ENCODE measurements around the gene KCTD3. TPM values are rescaled to one million over a fixed set of nuclear protein-coding genes. Genes with fewer than 3 reads are reported as not detected.

Gene KCTD3
- total RNA-seq, 1 experiment from 2014 or later, result 27.1 TPM

DNA sequence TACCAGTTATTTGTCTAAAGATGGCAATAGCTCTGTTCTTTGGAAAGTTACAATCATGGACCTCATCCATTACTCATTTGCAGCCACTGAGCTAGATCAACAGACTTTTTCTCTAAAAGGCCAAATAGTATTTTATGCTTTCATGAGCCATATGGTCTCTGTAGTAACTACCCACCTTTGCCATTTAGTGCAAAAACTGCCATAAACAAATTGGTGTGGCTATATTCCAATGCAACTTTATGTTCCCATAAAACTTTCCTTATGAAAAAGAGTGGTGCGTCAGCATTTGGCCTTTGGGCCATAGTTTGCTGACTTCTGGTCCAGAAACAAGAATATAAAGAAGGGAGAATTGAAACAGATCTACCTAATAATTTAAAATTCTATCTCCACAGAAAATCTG, 20.1 kb upstream of the KCTD3 start:
- DNase-seq (ENCODE audit: low read depth), result no peak
- in situ Hi-C loops (cut with HindIII; ENCODE audit: low pct_unique_long_range_greater_than_20kb, low sequenced_read_pairs), result no loop called here

DNA sequence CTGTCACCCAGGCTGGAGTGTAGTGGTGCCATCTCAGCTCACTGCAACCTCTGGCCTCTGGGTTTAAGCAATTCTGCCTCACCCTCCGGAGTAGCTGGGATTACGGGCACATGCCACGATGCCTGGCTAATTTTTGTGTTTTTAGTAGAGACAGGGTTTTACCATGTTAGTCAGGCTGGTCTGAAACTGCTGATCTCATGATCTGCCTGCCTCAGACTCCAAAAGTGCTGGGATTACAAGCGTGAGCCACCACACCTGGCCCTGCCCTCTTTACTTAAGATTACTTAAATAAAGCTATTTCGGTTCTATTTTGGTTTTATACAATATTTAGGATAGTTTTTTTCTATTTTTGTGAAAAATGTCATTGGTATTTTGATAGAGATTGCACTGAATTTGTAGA, 15.3 kb upstream of the KCTD3 start:
- no peak for DNase-seq (ENCODE audit: low read depth)
- in situ Hi-C loops (cut with HindIII; ENCODE audit: low pct_unique_long_range_greater_than_20kb, low sequenced_read_pairs), result no loop called here

DNA sequence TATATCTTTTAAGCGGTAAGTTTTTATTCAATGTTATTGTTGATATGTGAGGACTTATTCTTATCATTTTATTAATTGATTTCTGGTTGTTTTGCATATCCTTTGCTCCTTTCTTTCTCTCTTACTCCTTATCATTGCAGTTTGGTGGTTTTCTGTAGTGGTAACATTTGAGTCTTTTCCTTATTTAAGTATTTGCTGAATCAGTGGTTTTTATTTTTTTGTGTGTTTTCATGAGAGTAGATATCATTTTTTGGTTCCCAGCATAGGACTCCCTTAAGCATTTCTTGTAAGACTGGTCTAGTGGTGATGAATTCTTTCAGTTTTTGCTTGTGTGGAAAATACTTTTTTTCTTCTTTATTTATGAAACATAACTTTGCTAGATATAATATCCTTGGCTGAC, 12.2 kb upstream of the KCTD3 start:
- in situ Hi-C loops (cut with HindIII; ENCODE audit: low pct_unique_long_range_greater_than_20kb, low sequenced_read_pairs), result no loop called here
- no peak for DNase-seq (ENCODE audit: low read depth)

GRCh38 chr1:215555531-215555930, 11.6 kb upstream of the KCTD3 start:
- in situ Hi-C loops (cut with HindIII; ENCODE audit: low pct_unique_long_range_greater_than_20kb, low sequenced_read_pairs), result no loop called here
- DNase-seq (ENCODE audit: low read depth), result no peak

- DNase-seq (ENCODE audit: low read depth), result no peak
- in situ Hi-C loops (cut with HindIII; ENCODE audit: low pct_unique_long_range_greater_than_20kb, low sequenced_read_pairs), result no loop called here
Measured at GRCh38 chr1:215556996-215557395, 10.1 kb upstream of the KCTD3 start.

DNA sequence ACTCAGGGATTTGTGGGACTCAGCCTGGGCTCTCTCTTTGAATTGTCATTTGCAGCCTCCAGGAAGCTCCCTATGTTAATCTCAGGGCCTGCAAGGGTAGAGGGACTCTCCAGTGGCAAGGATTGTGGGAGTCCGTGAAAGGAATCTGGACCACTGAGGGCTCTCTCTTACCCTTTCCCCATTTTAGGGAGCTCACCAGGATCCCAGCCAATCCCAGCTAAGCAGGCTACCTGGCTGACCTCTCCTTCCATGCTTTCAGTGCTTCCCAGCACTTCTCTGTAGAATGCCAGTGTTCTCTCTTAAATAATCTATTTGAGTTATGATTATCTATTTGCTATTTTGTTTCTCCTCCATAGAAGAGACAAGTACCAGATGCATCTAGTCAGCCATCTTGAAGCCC, 9.6 kb upstream of the KCTD3 start:
- in situ Hi-C loops (cut with HindIII; ENCODE audit: low pct_unique_long_range_greater_than_20kb, low sequenced_read_pairs), result no loop called here
- no peak for DNase-seq (ENCODE audit: low read depth)

DNA sequence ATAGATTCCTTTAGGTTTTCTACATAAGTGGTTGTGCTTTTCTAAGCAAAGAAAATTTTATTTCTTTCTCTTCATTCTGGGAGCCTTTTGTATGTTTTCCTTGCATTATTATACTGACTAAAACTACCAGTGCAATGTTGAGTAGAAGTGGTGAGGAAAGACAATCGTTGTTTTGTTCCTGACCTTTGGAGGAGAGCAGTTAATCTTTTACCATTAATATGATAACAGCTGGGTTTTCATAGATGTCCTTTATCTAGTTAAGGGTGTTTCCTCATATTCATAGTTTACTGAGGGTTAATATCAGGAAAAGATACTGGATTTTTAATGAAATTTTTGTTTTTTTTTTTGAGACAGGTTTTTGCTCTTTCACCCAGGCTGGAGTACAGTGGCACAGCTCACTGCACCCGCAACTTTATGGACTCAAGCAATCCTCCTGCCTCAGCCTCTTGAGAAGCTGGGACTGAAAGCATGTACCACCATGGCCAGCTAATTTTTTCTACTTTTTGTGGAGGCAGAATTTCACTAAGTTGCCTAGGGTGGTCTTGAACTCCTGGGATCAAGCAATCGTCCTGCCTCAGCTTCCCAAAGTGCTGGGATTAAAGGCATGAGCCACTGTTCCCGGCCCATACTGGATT, 9.0 kb upstream of the KCTD3 start:
- in situ Hi-C loops (cut with HindIII; ENCODE audit: low pct_unique_long_range_greater_than_20kb, low sequenced_read_pairs), result no loop called here
- DNase-seq (ENCODE audit: low read depth), result no peak

- DNase-seq (ENCODE audit: low read depth), result peak; percentile 81
- in situ Hi-C loops (cut with HindIII; ENCODE audit: low pct_unique_long_range_greater_than_20kb, low sequenced_read_pairs), result no loop called here
Measured at GRCh38 chr1:215567491-215568298, 591 bp downstream of the KCTD3 start.

GRCh38 chr1:215568299-215568692, 1.2 kb downstream of the KCTD3 start:
- DNase-seq (ENCODE audit: low read depth), result no peak
- in situ Hi-C loops (cut with HindIII; ENCODE audit: low pct_unique_long_range_greater_than_20kb, low sequenced_read_pairs), result no loop called here

DNA sequence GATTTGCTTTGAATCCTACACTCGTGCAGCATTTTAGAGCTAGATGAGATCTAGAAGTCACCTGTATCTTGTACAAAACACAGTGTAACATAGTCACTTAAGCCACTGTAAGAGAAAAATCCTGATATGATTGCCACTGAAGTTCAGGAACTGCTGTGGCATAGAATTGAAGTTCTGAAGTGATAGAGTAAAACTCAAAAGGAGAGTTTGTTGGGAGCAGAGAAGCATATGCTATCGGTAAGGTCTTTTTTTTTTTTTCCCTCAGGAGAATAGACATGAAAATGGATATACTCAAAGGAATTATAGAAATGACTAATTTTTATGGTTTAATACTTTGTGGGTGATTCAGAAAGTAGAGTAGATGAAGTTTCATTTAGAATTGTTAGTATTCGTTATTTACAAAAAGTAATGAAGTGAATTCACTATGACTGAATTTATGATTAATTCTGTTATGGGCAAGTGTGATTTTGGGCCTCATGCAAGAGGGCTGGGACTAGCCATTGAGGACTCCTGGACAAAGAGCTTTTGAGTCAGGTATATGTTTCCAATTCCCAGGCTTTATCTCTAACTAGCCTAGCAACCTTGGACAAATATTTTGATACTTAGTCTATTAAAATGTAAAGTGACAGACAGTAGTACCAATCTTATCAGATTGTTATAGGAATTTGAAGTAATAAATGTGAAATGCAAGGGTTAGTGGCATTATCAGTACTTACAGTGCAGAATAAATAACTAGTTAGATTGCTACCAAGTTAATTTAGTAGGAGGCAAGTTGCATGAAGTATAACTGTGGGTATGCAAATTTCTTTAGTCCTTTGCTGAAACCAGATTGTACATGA, 3.1 kb downstream of the KCTD3 start:
- peak; percentile 30 for DNase-seq (ENCODE audit: low read depth)
- in situ Hi-C loops (cut with HindIII; ENCODE audit: low pct_unique_long_range_greater_than_20kb, low sequenced_read_pairs), result no loop called here

- DNase-seq (ENCODE audit: low read depth), result no peak
- in situ Hi-C loops (cut with HindIII; ENCODE audit: low pct_unique_long_range_greater_than_20kb, low sequenced_read_pairs), result no loop called here
Measured at GRCh38 chr1:215581896-215582295, 14.8 kb downstream of the KCTD3 start.

GRCh38 chr1:215583185-215583749, 16.2 kb downstream of the KCTD3 start:
- in situ Hi-C loops (cut with HindIII; ENCODE audit: low pct_unique_long_range_greater_than_20kb, low sequenced_read_pairs), result no loop called here
- no peak for DNase-seq (ENCODE audit: low read depth)

- no peak for DNase-seq (ENCODE audit: low read depth)
- in situ Hi-C loops (cut with HindIII; ENCODE audit: low pct_unique_long_range_greater_than_20kb, low sequenced_read_pairs), result no loop called here
Measured at GRCh38 chr1:215584389-215584788, 17.3 kb downstream of the KCTD3 start.

GRCh38 chr1:215589650-215590435, 22.7 kb downstream of the KCTD3 start:
- in situ Hi-C loops (cut with HindIII; ENCODE audit: low pct_unique_long_range_greater_than_20kb, low sequenced_read_pairs), result no loop called here
- DNase-seq (ENCODE audit: low read depth), result no peak

- in situ Hi-C loops (cut with HindIII; ENCODE audit: low pct_unique_long_range_greater_than_20kb, low sequenced_read_pairs), result no loop called here
- DNase-seq (ENCODE audit: low read depth), result no peak
Measured at GRCh38 chr1:215590779-215591491, 23.8 kb downstream of the KCTD3 start.

DNA sequence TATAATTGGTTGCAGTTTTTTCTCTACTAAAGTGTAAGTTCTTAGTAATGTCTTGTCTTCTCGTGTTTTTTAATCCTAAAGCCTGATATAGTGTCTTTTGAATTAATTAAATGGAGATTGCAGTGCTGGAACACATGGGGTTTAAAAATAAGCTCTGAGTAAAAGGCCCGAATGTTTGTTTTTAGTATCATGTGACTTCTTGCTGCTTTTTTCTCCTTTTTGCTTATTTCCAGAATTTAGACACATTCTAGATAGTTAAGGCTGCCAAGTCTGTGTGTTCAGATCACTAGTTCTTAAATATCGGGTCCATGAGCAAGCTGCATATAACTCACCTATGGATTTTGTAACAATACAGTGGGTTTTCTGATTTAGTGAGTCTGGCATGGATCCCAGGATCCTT, 27.5 kb downstream of the KCTD3 start:
- DNase-seq (ENCODE audit: low read depth), result no peak
- in situ Hi-C loops (cut with HindIII; ENCODE audit: low pct_unique_long_range_greater_than_20kb, low sequenced_read_pairs), result no loop called here

GRCh38 chr1:215595231-215595630, 28.1 kb downstream of the KCTD3 start:
- no peak for DNase-seq (ENCODE audit: low read depth)
- in situ Hi-C loops (cut with HindIII; ENCODE audit: low pct_unique_long_range_greater_than_20kb, low sequenced_read_pairs), result no loop called here

DNA sequence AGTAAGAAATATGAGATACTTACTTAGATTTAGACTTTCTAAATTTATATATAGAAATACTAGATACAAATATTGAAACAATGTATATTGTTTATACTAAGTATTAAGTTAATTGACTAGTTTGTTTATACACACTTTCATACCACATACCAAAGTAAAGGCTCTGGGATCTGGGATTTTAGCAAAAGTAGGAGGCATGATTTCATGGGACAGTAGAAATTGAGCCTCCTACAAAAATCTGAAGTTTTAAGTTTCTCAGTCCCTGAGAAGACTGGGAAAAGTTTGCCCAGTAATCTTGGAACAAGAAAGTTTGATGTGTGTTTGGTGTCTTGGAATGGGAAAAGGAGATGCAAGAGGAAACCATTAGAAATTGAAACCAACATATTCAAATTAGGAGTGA, 30.9 kb downstream of the KCTD3 start:
- DNase-seq (ENCODE audit: low read depth), result no peak
- in situ Hi-C loops (cut with HindIII; ENCODE audit: low pct_unique_long_range_greater_than_20kb, low sequenced_read_pairs), result no loop called here
